Measurements from ENCODE around the gene ADGRG6.

DNA sequence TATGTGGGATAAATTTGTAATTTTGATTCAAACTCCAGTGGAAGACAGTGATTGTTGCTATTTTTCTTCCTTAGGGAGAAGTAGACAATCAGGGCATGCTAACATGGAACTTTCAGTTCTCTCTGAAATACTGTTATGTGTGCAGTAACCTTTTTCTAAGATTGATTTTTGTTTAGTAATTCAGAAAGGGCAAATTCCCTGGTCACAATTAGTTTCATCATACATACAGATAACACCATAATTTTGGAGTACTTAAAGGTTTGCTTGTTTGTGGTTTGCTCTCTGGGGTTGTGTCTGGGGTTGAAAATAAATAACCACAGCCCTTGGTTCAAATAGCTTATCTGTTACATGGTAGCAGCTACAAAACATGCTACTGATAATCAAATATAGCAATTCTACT is 34.4 kb downstream of the ADGRG6 start:
- no peak for TF ChIP-seq POLR2A (IDR thresholded peaks at IDR 0.05)
- TF ChIP-seq, protein P1, sequence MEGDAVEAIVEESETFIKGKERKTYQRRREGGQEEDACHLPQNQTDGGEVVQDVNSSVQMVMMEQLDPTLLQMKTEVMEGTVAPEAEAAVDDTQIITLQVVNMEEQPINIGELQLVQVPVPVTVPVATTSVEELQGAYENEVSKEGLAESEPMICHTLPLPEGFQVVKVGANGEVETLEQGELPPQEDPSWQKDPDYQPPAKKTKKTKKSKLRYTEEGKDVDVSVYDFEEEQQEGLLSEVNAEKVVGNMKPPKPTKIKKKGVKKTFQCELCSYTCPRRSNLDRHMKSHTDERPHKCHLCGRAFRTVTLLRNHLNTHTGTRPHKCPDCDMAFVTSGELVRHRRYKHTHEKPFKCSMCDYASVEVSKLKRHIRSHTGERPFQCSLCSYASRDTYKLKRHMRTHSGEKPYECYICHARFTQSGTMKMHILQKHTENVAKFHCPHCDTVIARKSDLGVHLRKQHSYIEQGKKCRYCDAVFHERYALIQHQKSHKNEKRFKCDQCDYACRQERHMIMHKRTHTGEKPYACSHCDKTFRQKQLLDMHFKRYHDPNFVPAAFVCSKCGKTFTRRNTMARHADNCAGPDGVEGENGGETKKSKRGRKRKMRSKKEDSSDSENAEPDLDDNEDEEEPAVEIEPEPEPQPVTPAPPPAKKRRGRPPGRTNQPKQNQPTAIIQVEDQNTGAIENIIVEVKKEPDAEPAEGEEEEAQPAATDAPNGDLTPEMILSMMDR (IDR thresholded peaks at IDR 0.05), result no peak
- no peak for TF ChIP-seq EP300 (IDR thresholded peaks at IDR 0.05)

Measured in ovary (tissue), 3 donors.